GM13976 (cell line): Measurements from ENCODE around the gene MEF2A.
"Not testable (repeated sequence)": the region's sequence is repeated elsewhere in the genome, so short reads cannot be mapped to it uniquely, and the experiment has no call there.

ENCODE experiments used
- DNase-seq: peaks from one replicate; pipeline ENCODE4 v3.0.0; 2012; ENCODE audit warnings: low spot score
- in situ Hi-C: fragments of 300-500 bp; cut with MboI; formaldehyde crosslinking; loops from one replicate; pipeline ENCODE4 v1.12.0; 2022; ENCODE audit warnings: low sequenced_read_pairs, mixed read lengths, inconsistent platforms; ENCODE audit not compliant: unreplicated experiment
- TF ChIP-seq, protein P1 (sequence below): IDR thresholded peaks from 2 replicates; pipeline ENCODE4 v1.5.1; 2012; ENCODE audit warnings: borderline replicate concordance, mild to moderate bottlenecking; ENCODE audit not compliant: insufficient read depth; ENCODE audit errors: extremely low read depth, missing control alignments, control extremely low read depth

Gene MEF2A

DNA sequence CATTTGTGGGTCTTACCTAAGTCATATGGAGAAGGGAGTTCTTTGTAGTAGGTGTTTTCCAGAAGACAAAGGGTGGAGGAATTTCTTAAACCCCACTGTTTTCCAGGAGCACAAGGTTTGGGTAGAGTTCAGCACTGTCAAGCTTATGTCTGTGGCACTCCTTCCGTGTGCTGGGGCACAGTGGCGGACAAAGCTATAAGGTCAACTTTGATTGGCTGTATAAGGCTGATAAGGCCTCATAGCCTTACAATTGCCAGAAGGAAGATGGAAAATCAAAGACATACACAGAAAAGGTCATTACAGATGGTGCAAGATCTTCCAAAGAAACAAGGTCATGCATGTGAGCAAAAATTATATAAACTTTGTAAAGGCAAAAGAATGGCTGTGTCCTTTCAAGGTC, 170.9 kb downstream of the MEF2A start:
- DNase-seq = no peak
- TF ChIP-seq, protein P1, sequence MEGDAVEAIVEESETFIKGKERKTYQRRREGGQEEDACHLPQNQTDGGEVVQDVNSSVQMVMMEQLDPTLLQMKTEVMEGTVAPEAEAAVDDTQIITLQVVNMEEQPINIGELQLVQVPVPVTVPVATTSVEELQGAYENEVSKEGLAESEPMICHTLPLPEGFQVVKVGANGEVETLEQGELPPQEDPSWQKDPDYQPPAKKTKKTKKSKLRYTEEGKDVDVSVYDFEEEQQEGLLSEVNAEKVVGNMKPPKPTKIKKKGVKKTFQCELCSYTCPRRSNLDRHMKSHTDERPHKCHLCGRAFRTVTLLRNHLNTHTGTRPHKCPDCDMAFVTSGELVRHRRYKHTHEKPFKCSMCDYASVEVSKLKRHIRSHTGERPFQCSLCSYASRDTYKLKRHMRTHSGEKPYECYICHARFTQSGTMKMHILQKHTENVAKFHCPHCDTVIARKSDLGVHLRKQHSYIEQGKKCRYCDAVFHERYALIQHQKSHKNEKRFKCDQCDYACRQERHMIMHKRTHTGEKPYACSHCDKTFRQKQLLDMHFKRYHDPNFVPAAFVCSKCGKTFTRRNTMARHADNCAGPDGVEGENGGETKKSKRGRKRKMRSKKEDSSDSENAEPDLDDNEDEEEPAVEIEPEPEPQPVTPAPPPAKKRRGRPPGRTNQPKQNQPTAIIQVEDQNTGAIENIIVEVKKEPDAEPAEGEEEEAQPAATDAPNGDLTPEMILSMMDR = no peak

DNA sequence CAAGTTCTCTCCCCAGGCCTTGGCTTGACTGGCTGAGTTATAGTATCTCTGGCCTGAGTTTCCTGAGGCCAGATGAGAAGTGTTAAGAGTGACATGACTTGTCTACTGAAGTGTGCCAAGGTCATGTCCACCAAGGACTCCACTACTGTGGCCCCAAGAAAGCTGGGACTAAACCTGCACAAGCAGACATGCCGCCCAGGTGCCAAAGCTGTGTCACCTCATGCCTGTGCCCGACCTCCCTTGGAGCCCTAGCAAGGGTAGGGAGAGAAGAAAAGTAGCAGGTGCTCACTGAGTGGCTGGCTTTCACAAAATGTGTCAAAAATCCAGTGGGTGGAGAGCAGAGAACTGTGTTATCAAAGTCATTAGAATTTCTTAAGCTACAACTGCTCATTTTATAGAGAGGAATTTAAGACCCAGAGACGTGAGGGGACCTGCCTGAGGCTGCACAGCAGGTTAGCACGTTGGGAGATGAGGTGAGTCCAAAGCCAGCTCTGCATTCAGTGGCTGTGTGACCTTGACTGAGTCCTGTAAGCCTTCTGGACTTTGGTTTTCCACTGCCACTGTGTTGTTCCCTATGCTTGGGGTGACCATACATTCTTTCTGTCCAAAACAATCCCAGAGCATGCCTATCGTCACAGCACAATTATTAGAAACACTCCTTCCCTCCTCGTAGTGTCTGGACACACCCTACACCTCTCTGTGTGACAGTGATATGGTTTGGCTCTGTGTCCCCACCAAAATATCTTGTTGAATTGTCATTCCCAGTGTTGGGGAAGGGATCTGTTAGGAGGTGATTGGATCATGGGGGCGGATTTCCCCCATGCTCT, 172.4 kb downstream of the MEF2A start:
- TF ChIP-seq, protein P1 = no peak
- no peak for DNase-seq
- in situ Hi-C loops = no loop called here

More for the DNA sequence above, 170.9 kb downstream of the MEF2A start:
- in situ Hi-C loops = no loop called here

DNA sequence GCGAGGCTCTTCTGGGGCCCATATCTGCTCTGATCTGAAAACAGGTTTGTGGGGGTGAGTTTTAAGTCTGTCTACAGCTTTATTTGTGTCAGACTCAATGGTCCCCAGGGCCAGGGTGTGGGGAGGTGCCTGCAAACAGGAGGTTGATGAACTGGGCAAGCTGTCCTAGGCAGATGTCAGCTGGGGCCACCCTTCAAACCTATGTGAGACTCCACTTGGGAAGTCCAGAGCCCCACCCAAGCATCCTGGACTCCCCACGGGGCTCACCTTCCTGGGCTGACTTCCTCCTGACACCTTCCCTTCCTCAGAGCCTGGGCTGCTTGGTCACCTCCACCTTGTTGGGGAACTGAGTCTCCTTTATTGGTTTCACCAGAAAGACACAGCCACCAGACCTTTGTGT, 176.1 kb downstream of the MEF2A start:
- DNase-seq = no peak
- in situ Hi-C loops = no loop called here
- TF ChIP-seq, protein P1 = no peak

DNA sequence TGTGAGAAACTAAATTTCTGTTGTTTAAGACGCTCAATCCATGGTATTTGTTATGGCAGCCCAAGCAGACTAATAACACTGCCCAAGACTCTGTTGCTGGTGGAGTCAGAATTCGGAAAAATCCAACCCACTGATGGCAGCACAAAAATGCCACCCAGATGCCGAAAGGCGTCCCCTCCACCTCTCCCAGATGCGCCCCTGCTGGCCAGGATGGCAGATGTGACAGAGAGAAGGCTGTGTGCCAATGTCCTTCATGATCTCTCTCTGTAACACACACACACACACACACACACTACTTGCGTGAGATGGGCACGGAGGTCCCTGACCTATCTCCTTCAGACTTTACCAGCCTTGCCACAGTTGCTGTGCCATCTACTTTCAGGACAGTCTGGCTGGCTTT, 178.4 kb downstream of the MEF2A start:
- in situ Hi-C loops = no loop called here
- TF ChIP-seq, protein P1 = no peak
- no peak for DNase-seq

DNA sequence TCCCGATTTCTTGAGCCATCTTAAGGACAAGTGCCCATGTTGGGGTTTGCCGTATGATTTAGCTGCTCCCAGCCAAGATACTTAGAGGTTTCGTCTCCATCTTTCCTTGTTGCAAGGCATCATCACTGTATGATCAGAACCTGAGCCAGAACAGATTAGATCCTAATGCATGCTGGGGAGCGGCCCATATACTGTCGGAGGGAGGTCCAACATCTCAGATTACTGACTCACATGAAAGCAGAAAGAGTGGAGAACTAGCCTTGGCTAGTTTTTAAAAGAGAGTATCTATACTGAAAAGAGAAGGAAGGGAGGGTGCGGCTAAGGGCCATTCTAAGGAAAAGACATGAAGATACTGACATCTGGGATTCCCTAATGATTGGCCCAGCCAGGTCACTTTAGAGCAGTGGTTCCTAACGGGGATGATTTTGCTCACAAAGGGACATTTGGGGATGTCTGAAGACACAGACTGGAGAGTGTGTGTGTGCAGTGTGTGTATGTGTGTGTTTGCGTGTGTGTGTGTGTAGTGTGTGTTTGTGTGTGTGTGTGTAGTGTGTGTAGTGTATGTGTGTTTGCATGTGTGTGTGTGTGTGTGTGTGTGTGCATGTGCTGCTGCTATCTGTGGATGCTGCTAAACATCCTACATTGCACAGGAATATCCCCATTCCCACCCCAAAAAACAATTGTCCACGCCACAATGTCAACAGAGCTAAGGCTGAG, 179.7 kb downstream of the MEF2A start:
- DNase-seq = no peak
- TF ChIP-seq, protein P1 = no peak
- in situ Hi-C loops = no loop called here

DNA sequence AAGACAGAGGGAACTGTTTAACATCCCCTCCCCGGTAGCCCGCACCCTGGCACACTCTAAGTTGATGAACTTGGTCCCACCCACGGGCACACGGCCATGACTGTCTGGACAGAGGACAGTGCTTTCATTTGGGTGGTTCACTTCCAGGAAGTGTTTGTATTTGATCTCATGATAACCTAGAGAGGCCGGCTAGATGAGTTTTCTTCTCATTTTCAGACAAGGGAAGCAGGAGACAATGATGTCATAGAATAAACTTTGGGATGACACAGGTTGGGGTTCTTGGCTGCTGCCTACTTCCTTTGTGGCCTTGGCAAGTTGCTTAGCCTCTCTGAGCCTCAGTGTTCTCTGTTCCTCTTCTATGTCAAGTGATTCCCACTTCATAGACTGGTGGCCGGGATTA, 183.6 kb downstream of the MEF2A start:
- in situ Hi-C loops = no loop called here
- no peak for DNase-seq
- TF ChIP-seq, protein P1 = no peak

DNA sequence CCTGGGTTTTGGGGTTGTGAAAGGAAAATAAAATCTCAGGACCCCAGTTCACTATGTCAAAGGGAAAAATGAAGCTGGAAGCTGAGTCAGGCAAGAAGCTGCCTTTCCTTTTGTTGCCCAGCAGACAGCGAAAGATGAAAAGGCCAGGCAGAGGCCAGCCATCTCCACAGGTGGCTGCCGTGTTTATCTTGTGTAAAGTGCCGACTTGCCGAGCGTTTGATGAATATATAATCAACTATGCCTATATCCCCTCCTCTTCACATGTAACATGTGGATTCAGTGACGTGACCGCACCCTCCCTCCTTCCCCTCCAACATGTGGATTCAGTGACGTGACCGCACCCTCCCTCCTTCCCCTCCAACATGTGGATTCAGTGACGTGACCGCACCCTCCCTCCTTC, 184.5 kb downstream of the MEF2A start:
- not testable (repeated sequence) for DNase-seq

More for the DNA sequence above, 184.5 kb downstream of the MEF2A start:
- in situ Hi-C loops = not testable (repeated sequence)
